GM18526 (cell line): ENCODE results near the gene GAP43.

ENCODE experiments used
- POLR2A ChIP-seq: IDR thresholded peaks from 3 replicates; pipeline ENCODE4 v1.6.1; 2011; ENCODE audit not compliant: insufficient read length; ENCODE audit errors: extremely low read depth

Gene GAP43

GRCh38 chr3:115741650-115742049 is 118.3 kb downstream of the GAP43 start:
- no peak for TF ChIP-seq POLR2A

- TF ChIP-seq POLR2A: no peak
These were observed 134.9 kb downstream of the GAP43 start for GRCh38 chr3:115758076-115758763.

GRCh38 chr3:115760716-115761115 is 137.4 kb downstream of the GAP43 start:
- TF ChIP-seq POLR2A: no peak

- TF ChIP-seq POLR2A: no peak
These were observed 138.6 kb downstream of the GAP43 start for GRCh38 chr3:115761927-115762305.

GRCh38 chr3:115766587-115767482 is 143.5 kb downstream of the GAP43 start:
- no peak for TF ChIP-seq POLR2A

- TF ChIP-seq POLR2A: no peak
These were observed 145.4 kb downstream of the GAP43 start for GRCh38 chr3:115768661-115769060.
